Activated T-cell treated with anti-CD3 and anti-CD28 coated beads for 24 hours (primary cell): ENCODE data around the gene ZFYVE28.
"Not testable (repeated sequence)": the region's sequence is repeated elsewhere in the genome, so short reads cannot be mapped to it uniquely, and the experiment has no call there.

Source experiments
- DNase-seq: peaks from one replicate; pipeline ENCODE4 v3.0.0-alpha.2; 2020; ENCODE audit warnings: low read depth

The ZFYVE28 gene

GRCh38 chr4:2446656-2447564 is 28.5 kb upstream of the ZFYVE28 start:
- no peak for DNase-seq

GRCh38 chr4:2445571-2445970 is 27.1 kb upstream of the ZFYVE28 start:
- no peak for DNase-seq

- DNase-seq: no peak
These were observed 26.7 kb upstream of the ZFYVE28 start for GRCh38 chr4:2445130-2445529.

GRCh38 chr4:2443956-2444740 is 25.7 kb upstream of the ZFYVE28 start:
- no peak for DNase-seq

GRCh38 chr4:2443061-2443730 is 24.8 kb upstream of the ZFYVE28 start:
- DNase-seq: no peak

GRCh38 chr4:2442175-2442993 is 23.9 kb upstream of the ZFYVE28 start:
- DNase-seq: no peak

GRCh38 chr4:2441393-2442174 is 23.1 kb upstream of the ZFYVE28 start:
- DNase-seq: peak; percentile 57

- DNase-seq: no peak
These were observed 20.6 kb upstream of the ZFYVE28 start for GRCh38 chr4:2438822-2439718.

- DNase-seq: no peak
These were observed 19.2 kb upstream of the ZFYVE28 start for GRCh38 chr4:2437475-2438215.

- DNase-seq: no peak
These were observed 18.5 kb upstream of the ZFYVE28 start for GRCh38 chr4:2436761-2437474.

GRCh38 chr4:2436301-2436700 is 17.9 kb upstream of the ZFYVE28 start:
- DNase-seq: no peak

- DNase-seq: no peak
These were observed 16.0 kb upstream of the ZFYVE28 start for GRCh38 chr4:2434420-2434819.

GRCh38 chr4:2433609-2434350 is 15.3 kb upstream of the ZFYVE28 start:
- DNase-seq: no peak

GRCh38 chr4:2432991-2433530 is 14.6 kb upstream of the ZFYVE28 start:
- no peak for DNase-seq

- no peak for DNase-seq
These were observed 13.6 kb upstream of the ZFYVE28 start for GRCh38 chr4:2432004-2432403.

- DNase-seq: not testable (repeated sequence)
These were observed 11.7 kb upstream of the ZFYVE28 start for GRCh38 chr4:2429945-2430757.
